Thoracic aorta (tissue), 2 donors: ENCODE measurements around the gene PTPRN2. TPM values are rescaled to one million over a fixed set of nuclear protein-coding genes. Genes with fewer than 3 reads are reported as not detected.

ENCODE experiments used
- ATAC-seq: fragments of 150-250 bp; one replicate; pipeline ENCODE4 v1.8.0; 2017; ENCODE audit warnings: low read depth; ENCODE audit not compliant: insufficient number of reproducible peaks, low FRiP score
- DNase-seq: peaks from one replicate; pipeline ENCODE4 v3.0.0-alpha.2; 2020; ENCODE audit warnings: low spot score
- H3K27ac ChIP-seq, 2 donors: fragments of 200-600 bp; sonication (generic); 1 replicate in 1 of 2; 2 replicates in 1 of 2; pipeline ENCODE4 v1.5.1; 2016; ENCODE audit warnings: mild to moderate bottlenecking in 2 of 2, moderate library complexity in 2 of 2
- H3K27me3 ChIP-seq: fragments of 200-600 bp; sonication (generic); replicated peaks from 2 replicates; pipeline ENCODE4 v1.6.0; 2016; ENCODE audit warnings: mild to moderate bottlenecking; ENCODE audit not compliant: insufficient read depth
- H3K36me3 ChIP-seq: fragments of 200-600 bp; sonication (generic); one replicate; pipeline ENCODE4 v1.5.1; 2016
- H3K4me1 ChIP-seq, 2 donors: fragments of 200-600 bp; sonication (generic); 1 replicate in 1 of 2; 2 replicates in 1 of 2; pipeline versions ENCODE4 v1.5.1 to v1.6.0; 2016; ENCODE audit warnings: low read depth in 2 of 2, mild to moderate bottlenecking in 1 of 2; ENCODE audit not compliant: control insufficient read depth in 1 of 2
- H3K4me3 ChIP-seq: fragments of 200-600 bp; sonication (generic); 2 replicates; pipeline ENCODE4 v1.5.1; 2016; ENCODE audit warnings: mild to moderate bottlenecking
- H3K9me3 ChIP-seq: fragments of 200-600 bp; sonication (generic); 2 replicates; pipeline ENCODE4 v1.5.1; 2016
- total RNA-seq, 2 donors: library from RNA; depleted of rRNA; stranded (reverse); fragments of >200 nt; gene quantifications; one replicate each; pipeline versions ENCODE4 v1.1.0 to v1.2.3, GENCODE V29; 2016
- TF ChIP-seq, protein P1 (sequence below): fragments of 200-600 bp; sonication (generic); IDR thresholded peaks from one replicate; pipeline ENCODE4 v1.5.1; 2019; ENCODE audit warnings: antibody characterized with exemption

The PTPRN2 gene
- total RNA-seq, 2 donors from 2014 or later = 2.2 to 3.1 TPM

DNA sequence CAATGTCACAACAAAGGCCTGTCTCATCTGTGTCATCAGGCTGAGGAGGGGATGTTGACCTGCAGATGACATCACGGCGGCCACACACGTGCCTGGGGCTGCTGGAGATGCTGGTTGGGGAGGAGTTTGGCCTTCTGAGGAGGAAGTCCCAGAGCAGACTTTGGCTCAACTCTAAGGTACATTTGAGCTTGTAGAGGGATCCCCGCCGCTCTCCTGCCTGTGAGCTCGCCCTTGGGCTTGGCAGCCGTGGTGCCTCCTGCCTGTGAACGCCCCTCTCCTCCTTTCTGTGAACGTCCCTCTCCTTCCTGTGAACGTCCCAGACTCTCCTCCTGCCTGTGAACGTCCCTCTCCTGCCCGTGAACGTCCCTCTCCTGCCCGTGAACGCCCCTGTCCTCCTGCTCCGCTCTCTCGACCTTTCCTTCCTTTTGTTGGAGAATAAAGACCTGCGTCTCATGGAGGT, 1074.4 kb downstream of the PTPRN2 start:
- Histone ChIP-seq H3K4me1 (no peaks in the 10 kb centered on the region), H3K27me3 (no peaks in the 10 kb centered on the region), H3K27ac (no peak overlapping the region), H3K36me3 (no peaks in the 10 kb centered on the region), H3K4me3 (no peak overlapping the region), H3K9me3 (no peaks in the 10 kb centered on the region)
- DNase-seq (no peak), ATAC-seq (no peak)
- TF ChIP-seq, protein P1, sequence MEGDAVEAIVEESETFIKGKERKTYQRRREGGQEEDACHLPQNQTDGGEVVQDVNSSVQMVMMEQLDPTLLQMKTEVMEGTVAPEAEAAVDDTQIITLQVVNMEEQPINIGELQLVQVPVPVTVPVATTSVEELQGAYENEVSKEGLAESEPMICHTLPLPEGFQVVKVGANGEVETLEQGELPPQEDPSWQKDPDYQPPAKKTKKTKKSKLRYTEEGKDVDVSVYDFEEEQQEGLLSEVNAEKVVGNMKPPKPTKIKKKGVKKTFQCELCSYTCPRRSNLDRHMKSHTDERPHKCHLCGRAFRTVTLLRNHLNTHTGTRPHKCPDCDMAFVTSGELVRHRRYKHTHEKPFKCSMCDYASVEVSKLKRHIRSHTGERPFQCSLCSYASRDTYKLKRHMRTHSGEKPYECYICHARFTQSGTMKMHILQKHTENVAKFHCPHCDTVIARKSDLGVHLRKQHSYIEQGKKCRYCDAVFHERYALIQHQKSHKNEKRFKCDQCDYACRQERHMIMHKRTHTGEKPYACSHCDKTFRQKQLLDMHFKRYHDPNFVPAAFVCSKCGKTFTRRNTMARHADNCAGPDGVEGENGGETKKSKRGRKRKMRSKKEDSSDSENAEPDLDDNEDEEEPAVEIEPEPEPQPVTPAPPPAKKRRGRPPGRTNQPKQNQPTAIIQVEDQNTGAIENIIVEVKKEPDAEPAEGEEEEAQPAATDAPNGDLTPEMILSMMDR = no peak

DNA sequence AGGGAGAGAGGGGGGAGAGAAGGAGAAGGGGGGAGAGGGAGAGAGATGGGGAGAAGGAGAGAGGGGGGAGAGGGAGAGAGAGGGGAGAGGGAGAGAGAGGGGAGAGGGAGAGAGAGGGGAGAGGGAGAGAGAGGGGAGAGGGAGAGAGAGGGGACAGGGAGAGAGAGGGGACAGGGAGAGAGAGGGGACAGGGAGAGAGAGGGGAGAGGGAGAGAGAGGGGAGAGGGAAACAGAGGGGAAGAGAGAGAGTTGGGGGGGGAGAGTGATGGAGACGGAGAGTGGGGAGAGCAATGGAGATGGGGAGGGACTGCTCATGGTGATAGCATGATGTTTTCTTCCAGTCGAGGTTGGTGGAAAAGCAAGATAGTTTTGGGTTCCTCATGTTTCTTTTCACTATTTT, 1078.4 kb downstream of the PTPRN2 start:
- TF ChIP-seq, protein P1 = no peak
- DNase-seq (no peak), ATAC-seq (no peak)
- Histone ChIP-seq H3K36me3 (no peaks in the 10 kb centered on the region), H3K27ac (no peak overlapping the region), H3K9me3 (no peaks in the 10 kb centered on the region), H3K4me3 (no peak overlapping the region), H3K27me3 (no peaks in the 10 kb centered on the region), H3K4me1 (no peaks in the 10 kb centered on the region)

DNA sequence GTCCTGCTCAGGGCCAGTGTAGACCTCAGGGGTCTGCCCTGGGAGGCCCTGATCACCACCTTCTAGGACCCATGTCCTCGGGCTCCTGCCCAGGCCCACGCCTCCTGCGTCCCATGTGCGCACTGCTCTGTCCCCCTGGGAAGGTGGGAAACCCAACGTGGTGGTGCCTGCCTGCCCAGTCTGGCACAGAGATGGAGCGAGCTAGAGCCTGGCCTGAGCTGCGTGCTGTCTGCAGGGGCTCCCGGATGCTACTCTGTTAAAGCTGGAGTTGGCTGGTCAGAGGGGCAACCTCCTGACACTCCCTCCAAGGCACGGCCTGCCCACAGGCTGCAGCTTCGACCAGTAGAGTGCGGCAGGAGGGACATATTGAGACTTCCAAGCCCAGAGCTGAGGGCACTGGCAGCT, 1079.1 kb downstream of the PTPRN2 start:
- TF ChIP-seq, protein P1 = no peak
- no peak overlapping the region for H3K4me3 ChIP-seq
- H3K36me3 ChIP-seq = no peaks in the 10 kb centered on the region
- no peaks in the 10 kb centered on the region for H3K27me3 ChIP-seq
- no peak for ATAC-seq
- no peak overlapping the region for H3K27ac ChIP-seq
- no peaks in the 10 kb centered on the region for H3K9me3 ChIP-seq
- no peaks in the 10 kb centered on the region for H3K4me1 ChIP-seq
- no peak for DNase-seq

DNA sequence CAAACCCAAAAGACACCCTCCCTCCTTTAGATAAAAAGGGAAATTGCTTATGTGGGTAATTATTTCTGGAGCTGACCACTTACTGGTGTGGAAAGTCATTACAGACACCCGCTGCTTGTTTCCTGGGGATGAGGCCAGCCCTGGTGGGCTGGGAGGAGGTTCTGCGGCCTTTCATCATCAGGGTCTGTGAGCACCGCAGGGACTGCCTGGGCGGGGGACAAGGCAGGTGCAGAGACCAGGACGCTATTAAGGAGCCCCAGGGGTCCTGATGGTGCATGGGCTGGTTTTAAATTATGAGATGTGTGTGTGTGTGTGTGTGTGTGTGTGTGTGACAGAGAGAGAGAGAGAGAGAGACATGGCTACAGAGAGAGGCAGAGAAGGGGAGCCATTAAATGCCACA, 1079.6 kb downstream of the PTPRN2 start:
- Histone ChIP-seq H3K27ac (no peak overlapping the region), H3K36me3 (no peaks in the 10 kb centered on the region), H3K4me1 (no peaks in the 10 kb centered on the region), H3K9me3 (no peaks in the 10 kb centered on the region), H3K27me3 (no peaks in the 10 kb centered on the region), H3K4me3 (no peak overlapping the region)
- DNase-seq (no peak), ATAC-seq (no peak)
- TF ChIP-seq, protein P1 = no peak

DNA sequence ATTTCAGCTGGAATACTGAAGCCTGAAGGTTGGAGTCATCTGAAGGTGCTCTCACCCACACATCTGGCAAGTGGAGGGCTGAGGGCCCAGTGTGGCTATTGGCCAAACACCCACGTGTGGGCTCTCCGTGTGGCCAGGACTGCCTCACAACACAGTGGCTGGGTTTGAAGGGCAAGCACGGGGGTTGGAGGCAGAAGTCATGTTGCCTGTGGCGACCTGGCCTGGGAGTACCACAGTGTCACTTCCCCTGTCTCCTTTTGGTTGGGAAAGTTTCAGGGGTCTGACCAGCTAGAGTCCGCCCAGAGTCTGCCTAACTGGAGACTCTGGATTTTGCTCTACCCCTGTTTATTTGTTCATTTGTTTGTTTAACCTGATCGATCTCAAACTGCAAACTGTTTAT, 1081.4 kb downstream of the PTPRN2 start:
- TF ChIP-seq, protein P1 = no peak
- no peak overlapping the region for H3K4me3 ChIP-seq
- no peak for ATAC-seq
- H3K9me3 ChIP-seq = no peaks in the 10 kb centered on the region
- DNase-seq = no peak
- H3K27ac ChIP-seq = no peak overlapping the region
- H3K4me1 ChIP-seq = no peaks in the 10 kb centered on the region
- H3K36me3 ChIP-seq = no peaks in the 10 kb centered on the region
- no peaks in the 10 kb centered on the region for H3K27me3 ChIP-seq
